Measurements from ENCODE around the gene TMPRSS4. TPM values are rescaled to one million over a fixed set of nuclear protein-coding genes. Genes with fewer than 3 reads are reported as not detected.
A peak's percentile ranks its signal among the peaks of the same experiment; 100 is the strongest.

The TMPRSS4 gene
- total and polyA plus RNA-seq, 2 of the 13 experiments (the other 11 are each of a cell fraction or from before 2014, with no cell fraction given) = 0.32 TPM; not detected in 1

DNA sequence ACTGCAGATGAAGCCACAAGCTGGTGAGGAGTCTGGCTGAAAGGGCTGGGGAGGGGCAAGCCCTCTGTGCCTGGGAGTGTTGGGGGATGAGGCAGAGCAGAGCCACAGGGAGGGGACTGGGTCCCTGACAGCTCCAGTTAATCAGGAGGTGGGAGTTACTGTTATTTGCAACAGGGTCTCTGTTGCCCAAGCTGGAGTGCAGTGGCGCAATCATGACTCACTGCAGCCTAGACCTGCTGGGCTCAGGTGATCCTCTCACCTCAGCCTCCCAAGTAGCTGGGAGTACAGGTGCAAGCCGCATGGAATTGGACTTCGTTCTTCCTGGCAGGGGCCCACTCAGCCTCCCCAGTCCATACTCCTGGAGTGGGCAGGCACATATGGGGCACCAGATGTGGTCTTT, 91.9 kb downstream of the TMPRSS4 start:
- BruUV-seq (replicated peaks) = no TSS peak
- H3K9ac ChIP-seq (ENCODE audit: insufficient read depth, low read depth, low read length) = no peak overlapping the region
- H3K4me1 ChIP-seq (ENCODE audit: insufficient read depth, low read length) = peaks cover 10% of the 10 kb centered on the region
- CTCF ChIA-PET (ENCODE audit: low intra/inter-chr PET ratio, low total read pairs) = no interaction called here
- H2AFZ ChIP-seq (ENCODE audit: low read length) = no peak overlapping the region
- H3K27me3 ChIP-seq (ENCODE audit: control insufficient read depth in 1 of 2, insufficient read depth in 2 of 2, low read length in 2 of 2) = peaks cover 6 to 77% of the 10 kb centered on the region in 2 experiments
- no peak overlapping the region for H3K4me3 ChIP-seq (replicated peaks in 1 of 3; ENCODE audit: insufficient read depth in 1 of 3, low read depth in 2 of 3, low read length in 3 of 3)
- no peaks in the 10 kb centered on the region for H4K20me1 ChIP-seq (ENCODE audit: insufficient read depth, low read length)
- no peaks in the 10 kb centered on the region for H3K9me3 ChIP-seq (ENCODE audit: low read length)
- H3K27ac ChIP-seq (ENCODE audit: extremely low read length, insufficient read depth, low read length) = no peak overlapping the region
- no CpG with 5 or more reads among the region's 3 CpGs for WGBS (ENCODE audit: low lambda C conversion rate)
- no peaks in the 10 kb centered on the region for H3K36me3 ChIP-seq (replicated peaks in 1 of 2; ENCODE audit: control insufficient read depth in 1 of 2, insufficient read depth in 2 of 2, low read length in 2 of 2)
- no peak for ATAC-seq
- H3K4me2 ChIP-seq (ENCODE audit: low read depth, low read length) = no peak overlapping the region
- FAIRE-seq = no peak
- POLR2A ChIA-PET = no interaction called here
- intact Hi-C loops (cut with micrococcal nuclease; ENCODE audit: unreplicated experiment) = no loop called here
- DNase-seq (ENCODE audit: low spot score) = no peak
- no peaks in the 10 kb centered on the region for H3K79me2 ChIP-seq (ENCODE audit: insufficient read depth, low read length)
- in situ Hi-C loops (cut with HindIII; ENCODE audit: extremely low pct_ligation_motif_present, low pct_unique_long_range_greater_than_20kb) = no loop called here
- TF ChIP-seq FOSL2 (CRISPR knock-in tag; IDR thresholded peaks at IDR 0.05) (peak; percentile 75), TMF1 (CRISPR knock-in tag; IDR thresholded peaks at IDR 0.05; ENCODE audit: low read depth) (no peak), ZBTB7B (CRISPR knock-in tag; IDR thresholded peaks at IDR 0.05) (no peak), KDM3A (CRISPR knock-in tag; IDR thresholded peaks at IDR 0.05; ENCODE audit: low read depth) (no peak), CEBPB (IDR thresholded peaks at IDR 0.05; ENCODE audit: borderline replicate concordance, low read depth, low read length) (peak; percentile 76; the same call in 1 of the 2 replicates), EEA1 (CRISPR knock-in tag; IDR thresholded peaks at IDR 0.05; ENCODE audit: borderline replicate concordance) (no peak), IKZF4 (CRISPR knock-in tag; IDR thresholded peaks at IDR 0.05; ENCODE audit: borderline replicate concordance, low read depth, not compliant biosample characterization) (no peak)
- TF ChIP-seq, protein P1, sequence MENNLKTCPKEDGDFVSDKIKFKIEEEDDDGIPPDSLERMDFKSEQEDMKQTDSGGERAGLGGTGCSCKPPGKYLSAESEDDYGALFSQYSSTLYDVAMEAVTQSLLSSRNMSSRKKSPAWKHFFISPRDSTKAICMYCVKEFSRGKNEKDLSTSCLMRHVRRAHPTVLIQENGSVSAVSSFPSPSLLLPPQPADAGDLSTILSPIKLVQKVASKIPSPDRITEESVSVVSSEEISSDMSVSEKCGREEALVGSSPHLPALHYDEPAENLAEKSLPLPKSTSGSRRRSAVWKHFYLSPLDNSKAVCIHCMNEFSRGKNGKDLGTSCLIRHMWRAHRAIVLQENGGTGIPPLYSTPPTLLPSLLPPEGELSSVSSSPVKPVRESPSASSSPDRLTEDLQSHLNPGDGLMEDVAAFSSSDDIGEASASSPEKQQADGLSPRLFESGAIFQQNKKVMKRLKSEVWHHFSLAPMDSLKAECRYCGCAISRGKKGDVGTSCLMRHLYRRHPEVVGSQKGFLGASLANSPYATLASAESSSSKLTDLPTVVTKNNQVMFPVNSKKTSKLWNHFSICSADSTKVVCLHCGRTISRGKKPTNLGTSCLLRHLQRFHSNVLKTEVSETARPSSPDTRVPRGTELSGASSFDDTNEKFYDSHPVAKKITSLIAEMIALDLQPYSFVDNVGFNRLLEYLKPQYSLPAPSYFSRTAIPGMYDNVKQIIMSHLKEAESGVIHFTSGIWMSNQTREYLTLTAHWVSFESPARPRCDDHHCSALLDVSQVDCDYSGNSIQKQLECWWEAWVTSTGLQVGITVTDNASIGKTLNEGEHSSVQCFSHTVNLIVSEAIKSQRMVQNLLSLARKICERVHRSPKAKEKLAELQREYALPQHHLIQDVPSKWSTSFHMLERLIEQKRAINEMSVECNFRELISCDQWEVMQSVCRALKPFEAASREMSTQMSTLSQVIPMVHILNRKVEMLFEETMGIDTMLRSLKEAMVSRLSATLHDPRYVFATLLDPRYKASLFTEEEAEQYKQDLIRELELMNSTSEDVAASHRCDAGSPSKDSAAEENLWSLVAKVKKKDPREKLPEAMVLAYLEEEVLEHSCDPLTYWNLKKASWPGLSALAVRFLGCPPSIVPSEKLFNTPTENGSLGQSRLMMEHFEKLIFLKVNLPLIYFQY (CRISPR knock-in tag; IDR thresholded peaks at IDR 0.05; ENCODE audit: borderline replicate concordance) = no peak

Measured in HepG2 (cell line).